GM18498 (cell line): Measurements from ENCODE around the gene CRLF2.
"Not testable (repeated sequence)": the region's sequence is repeated elsewhere in the genome, so short reads cannot be mapped to it uniquely, and the experiment has no call there.

Experiments
- ATAC-seq: cut with Tn5 transposase; IDR thresholded peaks from one replicate; pipeline ENCODE4 v1.9.1; 2021; ENCODE audit warnings: mild to moderate bottlenecking, moderate library complexity; ENCODE audit not compliant: unreplicated experiment

Gene CRLF2

GRCh38 chrX:1215123-1215823 lies 2.8 kb upstream of the CRLF2 start:
- peak; percentile 47 for ATAC-seq

GRCh38 chrX:1213971-1214370 lies 1.5 kb upstream of the CRLF2 start:
- no peak for ATAC-seq

GRCh38 chrX:1210844-1211243 lies 1.6 kb downstream of the CRLF2 start:
- no peak for ATAC-seq

- ATAC-seq, result no peak
These were observed 4.9 kb downstream of the CRLF2 start for GRCh38 chrX:1207496-1208025.

- peak; percentile 44 for ATAC-seq
These were observed 6.5 kb downstream of the CRLF2 start for GRCh38 chrX:1205681-1206611.

GRCh38 chrX:1202251-1202650 lies 10.2 kb downstream of the CRLF2 start:
- no peak for ATAC-seq

GRCh38 chrX:1196436-1196835 lies 16.0 kb downstream of the CRLF2 start:
- no peak for ATAC-seq

- ATAC-seq, result not testable (repeated sequence)
These were observed 20.3 kb downstream of the CRLF2 start for GRCh38 chrX:1192196-1192595.

- ATAC-seq, result no peak
These were observed 21.8 kb downstream of the CRLF2 start for GRCh38 chrX:1190596-1191145.

- ATAC-seq, result no peak
These were observed 26.9 kb downstream of the CRLF2 start for GRCh38 chrX:1185561-1185960.

- no peak for ATAC-seq
These were observed 30.2 kb downstream of the CRLF2 start for GRCh38 chrX:1182211-1182610.

- not testable (repeated sequence) for ATAC-seq
These were observed 30.8 kb downstream of the CRLF2 start for GRCh38 chrX:1181661-1182060.

GRCh38 chrX:1181170-1181569 lies 31.3 kb downstream of the CRLF2 start:
- ATAC-seq, result no peak

GRCh38 chrX:1178580-1179057 lies 33.8 kb downstream of the CRLF2 start:
- ATAC-seq, result no peak

- ATAC-seq, result not testable (repeated sequence)
These were observed 35.7 kb downstream of the CRLF2 start for GRCh38 chrX:1176531-1177320.

GRCh38 chrX:1174609-1175545 lies 37.6 kb downstream of the CRLF2 start:
- ATAC-seq, result not testable (repeated sequence)

- ATAC-seq, result not testable (repeated sequence)
These were observed 39.0 kb downstream of the CRLF2 start for GRCh38 chrX:1173435-1173834.

GRCh38 chrX:1172496-1172895 lies 40.0 kb downstream of the CRLF2 start:
- no peak for ATAC-seq

- not testable (repeated sequence) for ATAC-seq
These were observed 40.5 kb downstream of the CRLF2 start for GRCh38 chrX:1171915-1172314.
